NCI-H1694 (cell line): ENCODE results near the gene VIT.

Source experiments
- DNase-seq: peaks from one replicate; lab custom pipeline; 2025; lab: John Stamatoyannopoulos, UW

Gene VIT

GRCh38 chr2:36770542-36771287 lies 74.2 kb downstream of the VIT start:
- DNase-seq = peak; percentile 6

- no peak for DNase-seq
Observed at GRCh38 chr2:36771671-36772070, 75.2 kb downstream of the VIT start.

DNA sequence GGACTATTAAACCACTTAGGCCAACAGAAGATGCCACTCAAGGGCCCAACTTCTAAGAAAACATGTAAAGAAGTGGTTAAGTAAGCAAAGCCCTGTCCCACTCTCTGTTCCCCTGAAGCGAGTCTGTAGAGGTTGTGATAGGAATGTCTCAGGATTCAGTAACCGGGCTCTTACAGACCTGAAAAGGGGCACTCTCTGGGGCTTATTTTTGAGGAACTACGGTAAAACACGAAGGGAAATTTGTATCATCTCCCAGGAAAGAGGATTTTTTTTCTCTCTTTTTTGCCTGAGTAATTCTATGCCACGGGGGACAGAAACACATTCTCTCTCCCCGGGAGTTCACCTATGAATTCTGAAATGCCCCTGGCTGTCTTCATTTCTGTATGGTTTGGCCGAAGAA lies 77.4 kb downstream of the VIT start:
- DNase-seq = no peak

- no peak for DNase-seq
Observed at GRCh38 chr2:36775261-36775660, 78.8 kb downstream of the VIT start.

DNA sequence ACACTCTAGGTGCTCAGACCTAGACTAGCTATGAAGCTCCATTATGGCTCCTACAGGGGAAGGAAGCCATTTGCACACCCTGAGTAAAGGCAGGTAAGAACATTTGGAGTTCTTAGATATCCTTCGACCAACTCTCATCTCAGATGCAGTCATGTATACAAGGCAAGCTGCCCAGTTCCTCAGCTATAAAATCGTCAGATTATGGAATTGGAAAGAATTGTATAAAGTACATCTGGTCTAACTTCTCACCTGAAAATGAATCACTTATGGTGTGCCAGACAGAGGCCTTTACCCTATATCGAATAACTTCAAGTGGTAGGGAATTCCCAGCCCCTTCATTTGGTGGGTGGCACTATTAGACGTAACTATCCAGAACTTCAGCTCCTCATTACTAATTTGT lies 79.3 kb downstream of the VIT start:
- DNase-seq = no peak

GRCh38 chr2:36777272-36777671 lies 80.8 kb downstream of the VIT start:
- no peak for DNase-seq

DNA sequence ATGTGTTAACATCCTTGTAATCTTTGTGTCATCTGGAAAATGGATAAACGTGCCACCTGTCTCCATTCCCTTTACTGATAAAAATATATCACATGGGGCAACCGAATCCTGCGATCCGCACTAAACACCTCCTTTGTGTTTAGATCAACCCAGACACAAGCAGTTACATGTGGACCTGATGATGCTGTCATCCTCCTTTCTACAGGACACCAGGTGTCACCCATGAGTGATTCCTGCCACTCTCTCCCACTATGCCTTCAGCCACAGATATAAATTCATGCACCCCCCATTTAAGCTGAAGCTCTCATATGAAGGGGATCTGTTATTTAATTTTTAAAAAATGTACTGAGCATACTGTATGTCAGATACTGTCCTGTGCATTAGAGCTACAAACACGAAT lies 81.3 kb downstream of the VIT start:
- DNase-seq = no peak

- no peak for DNase-seq
Observed at GRCh38 chr2:36779462-36779861, 83.0 kb downstream of the VIT start.

GRCh38 chr2:36780231-36780839 lies 83.8 kb downstream of the VIT start:
- peak; percentile 68 for DNase-seq

DNA sequence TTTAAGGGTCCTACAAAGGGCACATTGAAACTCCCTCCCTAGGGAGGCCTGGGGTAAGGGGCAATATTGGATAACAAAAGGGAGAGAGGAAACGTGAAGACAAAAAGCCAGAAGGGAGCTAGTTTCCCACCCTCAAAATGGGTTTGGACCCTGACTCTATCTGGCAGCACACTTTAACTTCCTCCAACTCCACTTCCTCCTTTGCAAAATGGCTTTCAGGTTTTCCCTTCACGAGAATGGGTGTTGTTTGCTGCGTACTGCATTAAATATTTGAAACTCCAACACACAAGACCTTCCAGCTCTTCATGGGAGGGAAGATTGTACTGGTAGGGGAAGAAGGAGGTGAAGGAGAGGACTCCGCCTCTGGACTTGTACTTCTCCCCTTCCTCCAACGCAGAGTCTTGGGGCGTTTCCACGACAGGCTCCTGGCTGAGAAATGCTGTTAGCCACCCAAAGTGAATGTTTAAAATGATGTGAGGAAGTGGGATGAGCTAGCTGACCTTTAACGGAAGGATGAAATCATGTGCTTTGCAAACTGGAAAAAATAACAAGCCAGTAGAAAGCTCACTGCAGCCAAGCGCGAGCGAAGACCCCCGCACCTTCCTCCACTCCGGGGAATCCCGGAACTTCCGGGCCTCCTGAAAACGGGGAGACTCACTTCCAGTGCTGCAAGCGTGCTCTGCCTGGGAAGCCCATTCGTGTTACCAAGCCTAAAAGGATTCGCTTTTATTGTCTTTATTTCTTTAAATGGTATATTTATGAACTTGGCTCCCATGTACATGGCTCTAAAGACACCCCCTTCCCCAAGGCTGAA lies 85.6 kb downstream of the VIT start:
- DNase-seq = no peak

- DNase-seq = no peak
Observed at GRCh38 chr2:36783246-36783645, 86.7 kb downstream of the VIT start.

- DNase-seq = peak; percentile 57
Observed at GRCh38 chr2:36785179-36785795, 88.8 kb downstream of the VIT start.

DNA sequence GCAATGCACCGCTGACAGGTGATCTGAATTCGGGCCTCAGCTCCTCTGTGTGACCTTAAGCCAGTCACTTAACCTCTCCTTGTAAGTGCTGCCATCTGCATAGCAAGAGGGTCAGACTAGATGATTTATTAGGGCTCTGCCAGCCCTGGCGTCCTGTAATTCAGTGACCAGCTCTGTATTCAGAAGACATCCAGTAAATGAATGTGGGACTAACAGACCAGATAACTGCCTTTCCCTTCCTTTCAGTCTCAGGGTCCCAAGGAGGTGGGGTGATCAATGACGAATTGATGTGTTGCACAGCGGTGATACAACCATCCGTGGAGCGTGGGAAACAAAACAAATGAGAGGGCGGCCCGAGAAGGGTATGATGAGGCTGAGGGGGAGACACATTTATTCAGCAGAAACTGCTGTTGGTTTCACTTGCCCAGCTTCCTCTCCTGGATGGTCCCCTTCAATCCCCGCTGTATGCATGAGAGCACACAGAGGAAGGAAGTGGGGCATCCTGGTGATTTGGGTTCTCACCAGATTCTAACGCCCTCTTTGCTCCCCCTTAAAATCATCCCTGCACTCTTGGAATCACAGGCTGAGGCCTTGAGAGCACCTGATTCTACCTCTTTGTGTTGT lies 92.8 kb downstream of the VIT start:
- no peak for DNase-seq

DNA sequence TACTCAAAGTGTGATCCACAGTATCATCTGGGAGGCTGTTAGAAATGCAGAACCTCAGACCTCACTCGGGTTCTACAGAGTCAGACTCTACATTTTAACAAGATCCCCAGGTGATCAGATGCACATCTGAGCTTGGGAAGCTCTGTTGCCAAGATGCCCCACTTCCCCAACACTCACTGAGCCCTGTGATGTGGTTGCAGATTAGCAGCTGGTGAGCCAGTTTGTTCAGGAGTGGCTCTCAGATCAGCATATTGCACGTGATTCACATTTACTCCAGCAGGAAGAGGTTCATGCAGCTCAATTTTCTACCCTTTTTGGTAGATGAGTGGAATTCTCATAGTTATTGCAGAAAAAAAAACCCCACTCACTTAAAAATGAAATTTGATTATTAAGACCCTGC lies 96.4 kb downstream of the VIT start:
- no peak for DNase-seq

GRCh38 chr2:36797324-36798070 lies 101.0 kb downstream of the VIT start:
- DNase-seq = no peak

GRCh38 chr2:36798724-36799123 lies 102.2 kb downstream of the VIT start:
- no peak for DNase-seq

GRCh38 chr2:36800381-36800780 lies 103.9 kb downstream of the VIT start:
- DNase-seq = no peak

DNA sequence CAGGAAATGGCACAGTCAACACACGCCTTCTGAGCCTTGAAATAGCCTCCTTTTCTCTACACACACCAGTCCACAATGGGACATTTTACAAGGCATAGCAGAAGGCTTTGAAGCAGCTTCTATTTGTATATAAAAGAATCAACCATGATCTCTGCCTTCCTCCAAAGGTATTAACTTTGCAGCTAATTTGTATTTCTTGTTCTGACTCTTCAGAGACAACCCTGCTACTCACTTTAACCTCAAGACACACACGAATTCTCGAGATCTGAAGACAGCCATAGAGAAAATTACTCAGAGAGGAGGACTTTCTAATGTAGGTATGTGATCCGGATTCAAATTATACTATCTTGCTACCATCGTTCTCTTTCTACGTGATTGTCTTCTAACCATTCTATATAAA lies 104.6 kb downstream of the VIT start:
- no peak for DNase-seq

DNA sequence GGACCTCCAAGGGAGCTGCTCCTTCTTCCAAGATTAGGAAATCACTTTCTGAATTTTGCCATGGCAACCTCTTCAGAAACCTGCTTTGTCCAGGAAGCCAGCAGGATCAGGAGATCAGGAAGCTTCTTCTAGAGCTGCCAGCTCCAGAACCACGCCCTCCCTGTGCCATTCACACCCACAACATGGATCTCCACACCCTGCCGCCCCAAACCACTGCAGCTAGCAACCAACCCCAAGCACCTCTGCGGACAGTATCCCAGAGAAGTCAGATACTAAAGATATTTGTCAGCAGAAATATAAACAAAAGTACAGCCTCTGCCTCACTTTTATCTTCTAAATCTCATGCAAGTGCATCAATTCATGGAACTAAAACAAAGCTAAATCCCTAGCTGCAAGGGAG lies 106.4 kb downstream of the VIT start:
- DNase-seq = no peak

DNA sequence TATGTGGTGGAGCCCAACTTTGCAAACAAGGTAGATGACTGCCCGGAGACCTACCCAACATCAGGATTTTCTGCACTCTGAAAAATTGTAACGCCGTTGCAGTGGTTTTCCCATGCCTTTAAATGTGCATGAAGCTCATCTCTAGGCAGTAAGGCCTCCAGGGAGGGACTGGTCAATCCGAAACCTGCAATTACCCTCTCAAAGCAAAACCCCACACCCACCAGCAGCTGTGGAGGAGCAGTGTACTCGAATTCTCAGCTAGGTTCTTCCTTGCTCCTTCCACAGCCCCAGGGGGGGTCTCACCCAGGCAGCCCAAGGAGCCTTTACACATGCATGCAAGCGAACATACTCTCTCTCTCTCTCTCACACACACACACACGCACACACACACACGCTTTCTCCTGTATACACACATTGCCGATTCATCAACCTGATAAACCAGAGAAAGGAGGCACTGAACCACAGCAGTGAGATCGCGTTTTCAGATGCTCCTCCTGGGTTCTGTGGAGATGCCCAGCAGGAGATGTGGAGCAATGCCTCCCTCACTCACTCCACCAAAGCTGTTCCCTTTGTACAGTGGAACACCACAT lies 109.2 kb downstream of the VIT start:
- no peak for DNase-seq
